GM18907 (cell line): ENCODE results near the gene TTN.

Experiments
- ATAC-seq: cut with Tn5 transposase; IDR thresholded peaks from one replicate; pipeline ENCODE4 v1.9.1; 2021; ENCODE audit warnings: mild to moderate bottlenecking, moderate library complexity; ENCODE audit not compliant: unreplicated experiment

The TTN gene

GRCh38 chr2:178756843-178757242, 50.4 kb downstream of the TTN start:
- ATAC-seq = no peak

- ATAC-seq = no peak
These were observed 50.9 kb downstream of the TTN start for GRCh38 chr2:178756343-178756742.

GRCh38 chr2:178747767-178748166, 59.5 kb downstream of the TTN start:
- ATAC-seq = no peak

GRCh38 chr2:178734518-178734917, 72.7 kb downstream of the TTN start:
- ATAC-seq = no peak

- no peak for ATAC-seq
These were observed 73.2 kb downstream of the TTN start for GRCh38 chr2:178733975-178734374.

GRCh38 chr2:178732913-178733312, 74.3 kb downstream of the TTN start:
- no peak for ATAC-seq

- no peak for ATAC-seq
These were observed 75.9 kb downstream of the TTN start for GRCh38 chr2:178731300-178731699.

GRCh38 chr2:178730049-178730448, 77.2 kb downstream of the TTN start:
- no peak for ATAC-seq

GRCh38 chr2:178723786-178724346, 83.4 kb downstream of the TTN start:
- ATAC-seq = no peak

GRCh38 chr2:178722296-178722695, 84.9 kb downstream of the TTN start:
- ATAC-seq = no peak

- no peak for ATAC-seq
These were observed 88.2 kb downstream of the TTN start for GRCh38 chr2:178718988-178719387.

- ATAC-seq = no peak
These were observed 88.9 kb downstream of the TTN start for GRCh38 chr2:178718283-178718682.

- no peak for ATAC-seq
These were observed 90.8 kb downstream of the TTN start for GRCh38 chr2:178716394-178716793.

- ATAC-seq = no peak
These were observed 91.9 kb downstream of the TTN start for GRCh38 chr2:178715366-178715765.

GRCh38 chr2:178707476-178707875, 99.7 kb downstream of the TTN start:
- ATAC-seq = no peak

- ATAC-seq = no peak
These were observed 102.3 kb downstream of the TTN start for GRCh38 chr2:178704876-178705275.

GRCh38 chr2:178702361-178702760, 104.9 kb downstream of the TTN start:
- no peak for ATAC-seq

GRCh38 chr2:178700922-178701342, 106.3 kb downstream of the TTN start:
- ATAC-seq = no peak

- ATAC-seq = no peak
These were observed 107.1 kb downstream of the TTN start for GRCh38 chr2:178700136-178700535.

- ATAC-seq = no peak
These were observed 114.4 kb downstream of the TTN start for GRCh38 chr2:178692845-178693244.

GRCh38 chr2:178689808-178690207, 117.4 kb downstream of the TTN start:
- ATAC-seq = no peak

- no peak for ATAC-seq
These were observed 123.3 kb downstream of the TTN start for GRCh38 chr2:178683877-178684276.

GRCh38 chr2:178681081-178681480, 126.1 kb downstream of the TTN start:
- ATAC-seq = no peak
